ENCODE data around the gene PIMREG. TPM values are rescaled to one million over a fixed set of nuclear protein-coding genes. Genes with fewer than 3 reads are reported as not detected.

Gene PIMREG
- total RNA-seq, 4 donors from 2014 or later = 0.47 to 1.2 TPM; not detected in 2

- TF ChIP-seq CTCF (IDR thresholded peaks at IDR 0.05) = no peak
- ATAC-seq (ENCODE audit: low FRiP score) (peak; percentile 52), DNase-seq (ENCODE audit: low spot score) (no peak)
Observed at GRCh38 chr17:6496116-6496481, 51.8 kb downstream of the PIMREG start.

- ATAC-seq (ENCODE audit: low FRiP score) (no peak), DNase-seq (ENCODE audit: low spot score) (no peak)
- no peak for TF ChIP-seq CTCF (IDR thresholded peaks at IDR 0.05)
Observed at GRCh38 chr17:6496640-6497441, 52.6 kb downstream of the PIMREG start.

- DNase-seq (ENCODE audit: low spot score) (no peak), ATAC-seq (ENCODE audit: low FRiP score) (no peak)
- no peak for TF ChIP-seq CTCF (IDR thresholded peaks at IDR 0.05)
Observed at GRCh38 chr17:6497496-6498221, 53.4 kb downstream of the PIMREG start.

GRCh38 chr17:6498356-6498755 is 54.1 kb downstream of the PIMREG start:
- DNase-seq (ENCODE audit: low spot score) = no peak
- no peak for ATAC-seq (ENCODE audit: low FRiP score)
- no peak for TF ChIP-seq CTCF (IDR thresholded peaks at IDR 0.05)

- TF ChIP-seq CTCF (IDR thresholded peaks at IDR 0.05) = no peak
- ATAC-seq (ENCODE audit: low FRiP score) (no peak), DNase-seq (ENCODE audit: low spot score) (no peak)
Observed at GRCh38 chr17:6498901-6499540, 54.8 kb downstream of the PIMREG start.

Other genes with a start within 250 kb of the PIMREG start
- not detected for gene AIPL1, start 9.3 kb upstream of the PIMREG start, total RNA-seq
- gene PITPNM3, start 112.1 kb downstream of the PIMREG start, total RNA-seq = 1 to 10 TPM in 3 of 4 donors, under 1 TPM in 1; 0.82 to 3.5 (median 2.5) TPM
- gene KIAA0753, start 196.3 kb downstream of the PIMREG start, total RNA-seq = 10 to 100 TPM in 3 of 4 donors, 1 to 10 TPM in 1; 9.5 to 11.8 (median 11.1) TPM
- gene TXNDC17, start 196.6 kb downstream of the PIMREG start, total RNA-seq = 100 to 1,000 TPM in 2 of 4 donors, 10 to 100 TPM in 2; 58.5 to 155 (median 109) TPM
- 1 to 10 TPM; 5.5 to 9.9 (median 8.2) TPM for gene MED31, start 207.2 kb downstream of the PIMREG start, total RNA-seq
- gene C17orf100, start 207.3 kb downstream of the PIMREG start, total RNA-seq = under 1 TPM; 0.56 to 0.79 (median 0.63) TPM